ENCODE measurements around the gene FALEC. TPM values are rescaled to one million over a fixed set of nuclear protein-coding genes. Genes with fewer than 3 reads are reported as not detected.

The FALEC gene
- total RNA-seq, 1 donor: 1.3 TPM

- peak; percentile 10 for TF ChIP-seq CTCF (IDR thresholded peaks at IDR 0.05; ENCODE audit: insufficient read depth, low read depth, low read length)
- peak; percentile 71 for DNase-seq (ENCODE audit: low read depth)
- no peak overlapping the region for H3K4me3 ChIP-seq (ENCODE audit: low read depth, low read length)
Measured at GRCh38 chr1:150537732-150538684, 22.5 kb downstream of the FALEC start.

GRCh38 chr1:150543500-150544143, 28.1 kb downstream of the FALEC start:
- no peak for DNase-seq (ENCODE audit: low read depth)
- TF ChIP-seq CTCF (IDR thresholded peaks at IDR 0.05; ENCODE audit: insufficient read depth, low read depth, low read length): no peak
- no peak overlapping the region for H3K4me3 ChIP-seq (ENCODE audit: low read depth, low read length)

- no peak overlapping the region for H3K4me3 ChIP-seq (ENCODE audit: low read depth, low read length)
- DNase-seq (ENCODE audit: low read depth): no peak
- TF ChIP-seq CTCF (IDR thresholded peaks at IDR 0.05; ENCODE audit: insufficient read depth, low read depth, low read length): no peak
Measured at GRCh38 chr1:150544204-150544603, 28.7 kb downstream of the FALEC start.

- no peak for DNase-seq (ENCODE audit: low read depth)
- no peak for TF ChIP-seq CTCF (IDR thresholded peaks at IDR 0.05; ENCODE audit: insufficient read depth, low read depth, low read length)
- no peak overlapping the region for H3K4me3 ChIP-seq (ENCODE audit: low read depth, low read length)
Measured at GRCh38 chr1:150545486-150546032, 30.0 kb downstream of the FALEC start.

- TF ChIP-seq CTCF (IDR thresholded peaks at IDR 0.05; ENCODE audit: insufficient read depth, low read depth, low read length): no peak
- no peak overlapping the region for H3K4me3 ChIP-seq (ENCODE audit: low read depth, low read length)
- no peak for DNase-seq (ENCODE audit: low read depth)
Measured at GRCh38 chr1:150546294-150546937, 30.9 kb downstream of the FALEC start.

- no peak for DNase-seq (ENCODE audit: low read depth)
- TF ChIP-seq CTCF (IDR thresholded peaks at IDR 0.05; ENCODE audit: insufficient read depth, low read depth, low read length): no peak
- peak overlapping the region; percentile 64 for H3K4me3 ChIP-seq (ENCODE audit: low read depth, low read length)
Measured at GRCh38 chr1:150548324-150548631, 32.7 kb downstream of the FALEC start.

Measured in fibroblast of villous mesenchyme (primary cell).